K562 (cell line): ENCODE measurements around the gene CNNM3. TPM values are rescaled to one million over a fixed set of nuclear protein-coding genes. Genes with fewer than 3 reads are reported as not detected.

Source experiments
- ATAC-seq: fragments of 200-7000 bp; cut with Tn5 transposase; 3 replicates; pipeline ENCODE4 v1.9.1; 2020; ENCODE audit warnings: moderate library complexity
- BruUV-seq: library from RNA; stranded (reverse); fragments of 400-500 nt; replicated peaks from 2 replicates; lab custom pipeline; 2021; lab: Mats Ljungman, UMichigan
- CTCF ChIA-PET: fragments of 300-600 bp; formaldehyde crosslinking; extraction: SDS; loops from one replicate; lab custom pipeline; 2021; ENCODE audit warnings: low intra/inter-chr PET ratio; lab: Yijun Ruan, JAX
- POLR2A ChIA-PET: fragments of 300-600, 350-650 bp; sonication (Branson Sonifier 250); formaldehyde crosslinking; extraction: SDS; loops from one replicate; lab custom pipeline; 2021; ENCODE audit warnings: antibody characterized with exemption, inconsistent platforms; lab: Yijun Ruan, JAX
- DNase-seq, 4 experiments: peaks; one replicate each; pipeline versions ENCODE4 v3.0.0 to v3.0.0-alpha.2; 2011 to 2018; ENCODE audit warnings: low spot score in 3 of 4, mixed read lengths in 3 of 4; ENCODE audit errors: extremely low read depth in 1 of 4
- FAIRE-seq: peaks from 2 replicates; lab custom pipeline; 2011; peaks lifted over from hg19 to GRCh38; lab: Jason Lieb, UNC
- H2AFZ ChIP-seq: 2 replicates; pipeline ENCODE4 v1.6.0; 2011; ENCODE audit warnings: low read depth, low read length, control low read depth, inconsistent platforms
- H3K27ac ChIP-seq: fragments of 200-600 bp; 3 replicates; pipeline ENCODE4 v1.8.0; 2011; ENCODE audit warnings: low read depth, mild to moderate bottlenecking, control low read depth, inconsistent platforms, low read length, moderate library complexity, mixed read lengths; ENCODE audit errors: extremely low read depth
- H3K27me3 ChIP-seq, 2 experiments: fragments of 300-600 bp in 1 of 2; 2 replicates in 1 of 2; 3 replicates in 1 of 2; pipeline versions ENCODE4 v1.6.0 to v1.8.0; 2011; ENCODE audit warnings: inconsistent platforms in 2 of 2, low read length in 2 of 2, mild to moderate bottlenecking in 1 of 2, mixed read lengths in 1 of 2, moderate library complexity in 1 of 2; ENCODE audit not compliant: control insufficient read depth in 2 of 2, insufficient read depth in 2 of 2
- H3K36me3 ChIP-seq: fragments of 300-600 bp; 3 replicates; pipeline ENCODE4 v1.8.0; 2011; ENCODE audit warnings: mild to moderate bottlenecking, low read length, inconsistent platforms; ENCODE audit not compliant: control insufficient read depth, insufficient read depth
- H3K4me1 ChIP-seq, 2 experiments: fragments of 200-600 bp in 1 of 2; replicated peaks in 1 of 2; 2 replicates in 1 of 2; 3 replicates in 1 of 2; pipeline versions ENCODE4 v1.5.1 to v1.8.0; 2011; ENCODE audit warnings: inconsistent platforms in 2 of 2, low read length in 2 of 2, mild to moderate bottlenecking in 1 of 2, mixed read lengths in 1 of 2, moderate library complexity in 1 of 2; ENCODE audit not compliant: control insufficient read depth in 2 of 2, insufficient read depth in 2 of 2
- H3K4me2 ChIP-seq: 2 replicates; pipeline ENCODE4 v1.6.1; 2011; ENCODE audit warnings: low read length, control low read depth, inconsistent platforms, mixed read lengths; ENCODE audit not compliant: insufficient read depth
- H3K4me3 ChIP-seq: fragments of 200-600 bp; sonication (generic), shearing (Covaris generic); 2 replicates; pipeline ENCODE4 v1.5.1; 2016; ENCODE audit warnings: control low read depth, inconsistent platforms
- H3K79me2 ChIP-seq: fragments of 200-600 bp; 3 replicates; pipeline ENCODE4 v1.8.0; 2011; ENCODE audit warnings: low read length, inconsistent platforms; ENCODE audit not compliant: control insufficient read depth, insufficient read depth
- H3K9ac ChIP-seq, 2 experiments: 2 replicates each; pipeline versions ENCODE4 v1.6.0 to v1.6.1; 2011; ENCODE audit warnings: low read depth in 2 of 2, low read length in 2 of 2, control low read depth in 1 of 2, inconsistent platforms in 1 of 2, mild to moderate bottlenecking in 1 of 2, mixed read lengths in 1 of 2; ENCODE audit not compliant: insufficient read depth in 1 of 2
- H3K9me1 ChIP-seq: one replicate; pipeline ENCODE4 v1.6.0; 2011; ENCODE audit warnings: inconsistent platforms, mild to moderate bottlenecking, low read length, moderate library complexity; ENCODE audit not compliant: control insufficient read depth, insufficient read depth
- H3K9me3 ChIP-seq: replicated peaks from 2 replicates; pipeline ENCODE4 v1.5.1; 2011; ENCODE audit warnings: low read depth, low read length, inconsistent platforms; ENCODE audit not compliant: control insufficient read depth, insufficient read depth
- H4K20me1 ChIP-seq: replicated peaks from 2 replicates; pipeline ENCODE4 v1.6.1; 2011; ENCODE audit warnings: low read length, inconsistent platforms, mixed read lengths; ENCODE audit not compliant: control insufficient read depth, insufficient read depth
- CEBPB ChIP-seq: fragments of 450-650 bp; IDR thresholded peaks from 2 replicates; pipeline ENCODE4 v1.6.1; 2016; ENCODE audit warnings: missing genetic modification characterization, missing compliant biosample characterization
- CEBPG ChIP-seq, 3 experiments: fragments of 200-800 bp in 1 of 3; sonication (Bioruptor generic) in 1 of 3; sonication (generic) in 1 of 3; formaldehyde crosslinking in 1 of 3; IDR thresholded peaks in 2 of 3; conservative IDR thresholded peaks in 1 of 3; 2 replicates each; pipeline versions ENCODE4 v1.6.1 to v1.8.0; 2016 to 2022; ENCODE audit warnings: missing compliant biosample characterization in 2 of 3, missing genetic modification characterization in 2 of 3, mild to moderate bottlenecking in 1 of 3, missing genetic modification reagents in 1 of 3
- IRF9 ChIP-seq: fragments of 450-650 bp; IDR thresholded peaks from 2 replicates; pipeline ENCODE4 v1.6.1; 2016; ENCODE audit warnings: missing biosample characterization, missing genetic modification characterization
- PHF8 ChIP-seq: fragments of 200-600 bp; sonication (generic); IDR thresholded peaks from 2 replicates; pipeline ENCODE4 v1.6.1; 2012; ENCODE audit warnings: mixed run types, mild to moderate bottlenecking, inconsistent platforms, low read length, moderate library complexity, borderline replicate concordance
- WGBS: fragments of 100-300 bp; shearing (Covaris generic); methylation state at CpG from one replicate; pipeline ENCODE4 v1.1.6; 2016; ENCODE audit warnings: low coverage, mixed read lengths; ENCODE audit not compliant: insufficient coverage; ENCODE audit errors: missing lambda C conversion rate; 5-methylcytosine and 5-hydroxymethylcytosine counted together
- in situ Hi-C: fragments of 300-500 bp; cut with MboI; formaldehyde crosslinking; loops from 4 replicates; pipeline ENCODE4 v1.15.0; 2018; ENCODE audit warnings: inconsistent platforms, mixed read lengths
- intact Hi-C: fragments of 100-400 bp; cut with micrococcal nuclease; formaldehyde crosslinking; loops from 2 replicates; pipeline ENCODE4 v1.14.2; 2022
- polyA plus RNA-seq, 8 experiments: library from polyadenylated mRNA; depleted of rRNA in 4 of 8; stranded (reverse) in 5 of 8; unstranded in 3 of 8; fragments of >200 nt; fragmentation: Nextera tagmentation in 2 of 8; fragmentation: Illumina TruSeq in 1 of 8; extraction: Ambion mirVana in 2 of 8; extraction: Trizol in 1 of 8; gene quantifications; 2 replicates each; pipeline versions ENCODE4 v1.2.1 to v1.2.3, GENCODE V29; 2011 to 2014; ENCODE audit warnings: inconsistent platforms in 1 of 8, missing spikeins in 1 of 8
- total RNA-seq, 7 experiments: library from RNA; depleted of rRNA in 6 of 7; stranded (reverse); fragments of >200 nt in 6 of 7; fragmentation: Illumina TruSeq in 2 of 7; extraction: Trizol in 2 of 7; gene quantifications; 2 replicates each; pipeline versions ENCODE4 v1.2.1 to v1.2.3, GENCODE V29; 2011 to 2021; ENCODE audit warnings: low replicate concordance in 1 of 7

CNNM3 gene
- total and polyA plus RNA-seq, 9 of the 15 experiments (the other 6 are each of a cell fraction or from before 2014, with no cell fraction given) = 1.4 to 16.9 (median 6.5) TPM

DNA sequence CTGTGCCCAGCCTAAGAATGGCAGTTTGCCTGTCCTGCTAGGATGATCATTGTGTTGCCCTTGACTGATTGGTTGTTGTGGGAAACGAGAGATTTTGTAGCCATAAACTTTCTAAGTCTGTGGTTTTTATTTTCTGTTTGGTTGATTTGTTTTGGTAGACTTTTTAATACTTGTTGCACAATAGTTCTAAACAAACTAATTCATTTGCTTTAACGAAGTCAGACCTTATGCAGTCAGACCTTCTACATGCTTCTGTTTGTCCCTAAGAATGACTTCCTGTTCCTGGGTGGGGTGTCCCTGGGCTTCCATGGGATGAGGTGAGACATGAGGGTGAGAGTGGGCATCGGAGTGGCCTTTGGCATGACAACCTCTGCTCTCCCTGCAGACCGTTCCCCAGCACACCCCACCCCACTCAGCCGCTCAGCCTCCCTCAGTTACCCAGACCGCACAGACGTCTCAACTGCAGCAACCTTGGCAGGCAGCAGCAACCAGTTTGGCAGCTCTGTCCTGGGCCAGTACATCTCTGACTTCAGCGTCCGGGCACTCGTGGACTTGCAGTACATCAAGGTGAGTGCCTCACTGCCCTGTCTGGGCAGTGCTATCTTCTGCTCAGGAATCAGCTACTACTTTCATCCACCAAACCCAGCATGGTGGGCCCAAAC lies 7.8 kb upstream of the CNNM3 start:
- BruUV-seq = no TSS peak
- H3K27me3 ChIP-seq = no peaks in the 10 kb centered on the region
- DNase-seq = no peak
- 0 out of 2 replicates have a peak, but pooled peaks have one; percentile 41 for TF ChIP-seq IRF9 (tag)
- TF ChIP-seq CEBPG (CRISPR knock-in tag; IDR thresholded peaks at IDR 0.05) = no peak
- peak in 1 of 2 experiments; percentile 71; a peak in 3 of 4 replicates for TF ChIP-seq CEBPG (tag; conservative IDR thresholded peaks at IDR 0.05 in 1 of 2, IDR thresholded peaks at IDR 0.05 in 1 of 2)
- TF ChIP-seq PHF8 = no peak
- TF ChIP-seq CEBPB (tag) = peak; percentile 70
- H3K4me2 ChIP-seq = no peak overlapping the region
- no peak for ATAC-seq
- H3K9me3 ChIP-seq = no peaks in the 10 kb centered on the region
- H3K79me2 ChIP-seq = no peaks in the 10 kb centered on the region
- H3K9me1 ChIP-seq = peaks cover 5% of the 10 kb centered on the region
- CTCF ChIA-PET = no interaction called here
- POLR2A ChIA-PET = interaction anchor here (1.7 kb wide), 1 partner anchor 31 kb away, joined by 4 read pairs; no protein-coding TSS in a partner anchor
- in situ Hi-C loops = no loop called here
- FAIRE-seq = no peak
- H3K4me1 ChIP-seq = peaks cover 10 to 20% of the 10 kb centered on the region in 2 experiments; a peak in 4 of 5 replicates
- H3K27ac ChIP-seq = no peak overlapping the region
- no peak overlapping the region for H3K4me3 ChIP-seq
- 69% methylated on average over 10 of the region's 10 CpGs for WGBS
- H2AFZ ChIP-seq = no peak overlapping the region
- H3K36me3 ChIP-seq = no peaks in the 10 kb centered on the region
- no peak overlapping the region for H3K9ac ChIP-seq
- H4K20me1 ChIP-seq = 0 out of 2 replicates have a peak, but pooled peaks cover 5% of the 10 kb centered on the region
- intact Hi-C loops = loop anchor here (10.0 kb wide), 1 partner anchor 254 kb away; no protein-coding TSS in a partner anchor
